ENCODE results near the gene GRB14.
"Not testable (repeated sequence)": the region's sequence is repeated elsewhere in the genome, so short reads cannot be mapped to it uniquely, and the experiment has no call there.

Gene GRB14

DNA sequence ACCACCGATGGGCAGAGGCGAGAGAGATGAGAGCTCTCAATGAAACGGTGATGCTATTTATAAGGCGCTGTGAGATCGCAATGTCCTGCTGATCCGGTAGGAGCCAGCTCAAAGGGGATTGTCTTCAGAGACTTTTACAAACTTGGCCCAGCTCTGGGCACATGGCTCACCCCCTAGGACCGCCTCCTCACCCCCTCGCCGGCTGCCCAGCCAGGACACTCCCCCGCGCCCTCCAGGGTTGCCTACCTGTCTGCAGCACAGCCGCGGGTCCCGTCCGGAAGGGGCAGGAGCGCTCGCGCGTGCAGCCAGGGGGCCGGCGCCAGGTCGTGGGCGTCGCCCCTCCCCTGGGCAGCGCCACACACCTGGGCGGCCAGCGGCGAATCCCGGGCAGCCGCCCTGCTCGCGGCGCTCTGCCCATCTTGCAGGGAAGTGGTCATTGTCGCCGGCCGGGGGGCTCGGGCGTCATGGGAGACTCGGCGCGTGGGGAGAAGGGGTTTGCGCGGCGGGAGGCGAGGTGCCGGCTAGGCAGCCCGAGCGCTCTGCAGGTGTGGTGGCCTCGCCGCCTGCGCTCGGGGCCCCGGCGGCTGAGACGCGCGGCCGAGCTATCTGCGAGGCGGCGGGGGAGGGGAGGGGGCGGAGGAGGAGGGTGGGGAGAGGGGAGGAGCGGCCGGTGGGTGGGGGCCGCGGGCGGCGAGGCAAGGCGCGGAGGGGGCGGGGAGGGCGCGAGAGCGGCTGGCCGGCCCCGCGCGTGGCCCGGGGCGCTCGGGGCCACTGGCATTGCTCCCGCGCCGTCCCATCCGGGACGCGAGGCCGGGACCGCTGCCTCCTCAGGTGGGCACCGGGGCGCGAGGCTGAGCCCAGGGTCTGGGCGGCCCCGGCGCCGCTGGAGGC is at the start of gene GRB14:
Gene GRB14, minus strand, starts transcription at position 610 of the 891 bp plus-strand sequence. Its CDS starts 173 bp downstream, at position 437.
- DNase-seq = no peak

- no peak for DNase-seq
Observed at GRCh38 chr2:164669291-164669690, 48.0 kb upstream of the GRB14 start.

DNA sequence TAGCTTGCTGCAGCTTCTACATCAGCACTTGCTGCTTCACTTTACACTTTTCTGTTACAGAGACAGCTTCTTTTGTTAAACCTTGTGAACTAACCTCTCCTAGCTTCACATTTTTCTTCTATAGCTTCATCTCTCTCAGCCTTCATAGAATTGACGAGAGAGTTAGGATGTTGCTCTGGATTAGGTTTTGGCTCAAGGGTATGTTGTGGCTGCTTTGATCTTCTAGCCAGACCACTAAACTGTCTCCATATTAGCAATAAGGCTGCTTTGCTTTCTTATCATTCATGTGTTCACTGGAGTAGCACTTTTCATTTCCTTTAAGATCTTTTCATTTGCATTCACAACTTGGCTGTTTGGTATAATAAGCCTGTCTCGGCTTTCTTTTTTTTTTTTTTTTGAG is 46.3 kb upstream of the GRB14 start:
- no peak for DNase-seq

- no peak for DNase-seq
Observed at GRCh38 chr2:164664070-164664469, 42.8 kb upstream of the GRB14 start.

- DNase-seq = no peak
Observed at GRCh38 chr2:164662868-164663631, 41.8 kb upstream of the GRB14 start.

DNA sequence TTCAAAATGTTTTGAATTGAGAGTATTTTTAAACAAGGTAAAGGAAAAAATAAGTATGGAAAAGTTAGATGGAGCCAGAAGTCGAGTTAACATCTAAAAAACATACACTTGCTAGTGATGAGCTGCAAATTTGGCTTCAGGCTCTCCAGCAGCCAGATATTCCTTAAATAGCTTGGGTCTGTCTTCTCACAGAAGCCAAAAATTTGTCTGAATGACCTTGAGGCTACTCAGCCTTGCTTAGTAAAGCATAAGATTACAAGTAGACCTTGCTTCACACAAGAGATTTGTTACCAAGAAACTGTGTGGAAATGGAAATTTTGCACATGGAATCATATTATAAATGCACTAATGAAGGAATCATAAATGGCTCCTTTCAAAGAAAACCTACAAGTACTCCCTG is 40.8 kb upstream of the GRB14 start:
- DNase-seq = no peak

GRCh38 chr2:164661349-164661748 is 40.1 kb upstream of the GRB14 start:
- DNase-seq = no peak

GRCh38 chr2:164657129-164657528 is 35.8 kb upstream of the GRB14 start:
- no peak for DNase-seq

- DNase-seq = no peak
Observed at GRCh38 chr2:164655750-164656149, 34.5 kb upstream of the GRB14 start.

DNA sequence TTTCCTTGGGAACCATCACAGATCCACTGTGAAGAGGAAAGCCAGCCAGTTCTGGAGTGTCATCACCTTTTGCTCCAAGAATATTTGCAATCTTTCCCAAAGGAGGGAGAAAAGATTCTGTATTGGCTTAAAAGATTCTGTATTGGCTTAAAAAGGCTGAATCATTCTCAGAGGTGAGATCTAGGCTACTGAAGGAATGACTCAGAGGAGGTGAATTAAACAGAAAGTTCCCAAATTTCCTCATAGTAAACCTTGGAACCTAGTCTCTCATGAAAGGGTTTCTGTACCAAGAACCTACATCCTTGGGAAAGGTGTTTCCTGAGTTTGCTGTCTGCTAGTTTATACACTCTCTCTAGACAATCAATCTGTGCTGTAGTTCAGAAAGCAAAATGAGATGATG is 34.1 kb upstream of the GRB14 start:
- no peak for DNase-seq

GRCh38 chr2:164651361-164651760 is 30.1 kb upstream of the GRB14 start:
- DNase-seq = no peak

- DNase-seq = no peak
Observed at GRCh38 chr2:164644036-164644700, 22.9 kb upstream of the GRB14 start.

- DNase-seq = no peak
Observed at GRCh38 chr2:164642946-164643555, 21.8 kb upstream of the GRB14 start.

DNA sequence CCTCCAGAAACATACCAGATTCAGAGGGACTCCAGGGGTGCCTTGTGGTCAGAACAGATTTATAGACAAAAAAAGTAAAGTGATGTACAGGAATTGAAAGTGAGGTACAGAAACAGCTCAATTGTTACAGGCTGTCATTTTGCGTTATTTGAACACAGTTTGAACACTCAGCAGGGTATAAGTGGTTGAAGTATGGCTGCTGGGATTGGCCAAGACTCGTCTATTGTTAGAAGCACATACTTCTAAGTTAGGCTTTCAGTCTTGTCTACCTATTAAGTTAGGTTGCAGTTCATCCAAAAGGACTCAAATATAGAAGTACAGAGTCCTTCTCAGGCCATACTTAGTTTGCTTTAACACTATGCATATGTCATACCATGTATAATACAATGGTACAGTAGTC is 21.0 kb upstream of the GRB14 start:
- no peak for DNase-seq

- not testable (repeated sequence) for DNase-seq
Observed at GRCh38 chr2:164628319-164628718, 7.0 kb upstream of the GRB14 start.

- no peak for DNase-seq
Observed at GRCh38 chr2:164625378-164625971, 4.2 kb upstream of the GRB14 start.

- no peak for DNase-seq
Observed at GRCh38 chr2:164624316-164624715, 3.0 kb upstream of the GRB14 start.

DNA sequence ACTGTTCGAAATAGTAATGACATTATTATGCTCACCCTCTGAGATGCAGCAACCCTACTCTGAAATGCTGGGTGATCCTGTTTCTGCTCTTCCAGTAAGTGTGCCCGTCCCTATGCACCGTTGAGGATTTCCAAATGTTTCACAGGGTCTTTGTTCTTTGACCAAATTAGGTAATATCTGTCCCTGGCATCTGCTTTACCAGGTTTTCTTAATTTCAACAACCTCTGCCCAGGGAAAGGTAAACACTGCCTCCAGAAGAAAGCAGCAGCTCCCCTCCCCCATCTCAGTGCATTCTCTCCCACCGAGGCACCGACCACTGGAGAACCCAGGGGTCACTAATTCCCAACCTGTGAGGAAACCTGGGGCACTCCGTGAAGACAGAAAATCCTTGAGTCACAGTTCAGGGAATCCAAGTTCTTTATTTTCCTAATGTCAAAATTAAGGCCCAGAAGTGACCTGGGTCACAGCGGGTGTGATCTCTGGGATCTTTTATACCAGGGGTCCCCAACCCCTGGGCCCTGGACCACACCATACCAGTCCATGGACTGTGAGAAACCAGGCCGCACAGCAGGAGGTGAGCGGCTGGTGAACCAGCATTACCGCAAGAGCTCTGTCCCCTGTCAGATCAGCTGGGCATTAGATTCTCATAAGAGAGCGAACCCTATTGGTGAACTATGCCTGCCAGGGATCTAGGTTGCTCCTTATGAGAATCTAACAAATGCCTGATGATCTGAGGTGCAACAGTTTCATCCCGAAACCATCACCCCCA is 1.2 kb upstream of the GRB14 start:
- DNase-seq = no peak

DNA sequence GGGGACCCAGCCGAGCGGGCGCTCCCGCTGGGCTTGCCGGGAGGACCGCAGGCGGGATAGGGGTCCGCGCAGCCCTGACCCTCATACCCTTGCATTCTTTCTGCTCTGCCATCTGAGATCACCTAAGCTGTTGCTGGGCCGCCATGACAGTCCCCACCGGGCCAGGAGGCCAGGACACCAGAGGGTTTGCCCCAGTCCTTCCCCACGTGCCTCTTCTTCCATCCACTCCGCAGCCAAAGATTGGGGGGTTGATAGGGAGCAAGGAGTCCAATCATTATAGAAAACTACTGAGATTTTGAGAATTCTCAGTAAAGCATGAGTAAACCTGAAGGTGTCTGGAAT is 453 bp upstream of the GRB14 start:
- DNase-seq = no peak

DNA sequence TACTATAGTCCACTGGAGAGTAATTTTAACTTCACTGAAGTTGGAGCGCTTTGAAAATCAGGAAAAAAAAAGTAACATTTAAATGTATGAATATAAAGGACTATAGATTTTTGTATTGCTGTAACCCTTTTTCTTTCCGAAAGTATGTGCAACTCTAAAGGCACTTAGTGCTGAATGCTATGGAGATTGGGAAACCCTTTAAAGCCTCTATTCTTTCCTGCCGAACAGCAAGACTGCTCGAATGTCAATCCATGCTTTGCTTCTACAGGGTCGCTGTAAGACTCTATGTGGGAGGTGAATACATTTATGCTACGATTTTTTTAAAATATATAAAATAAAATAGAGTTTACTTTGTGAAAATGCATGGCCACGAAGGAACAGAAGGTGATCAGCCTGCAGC is 825 bp downstream of the GRB14 start:
- DNase-seq = no peak

DNA sequence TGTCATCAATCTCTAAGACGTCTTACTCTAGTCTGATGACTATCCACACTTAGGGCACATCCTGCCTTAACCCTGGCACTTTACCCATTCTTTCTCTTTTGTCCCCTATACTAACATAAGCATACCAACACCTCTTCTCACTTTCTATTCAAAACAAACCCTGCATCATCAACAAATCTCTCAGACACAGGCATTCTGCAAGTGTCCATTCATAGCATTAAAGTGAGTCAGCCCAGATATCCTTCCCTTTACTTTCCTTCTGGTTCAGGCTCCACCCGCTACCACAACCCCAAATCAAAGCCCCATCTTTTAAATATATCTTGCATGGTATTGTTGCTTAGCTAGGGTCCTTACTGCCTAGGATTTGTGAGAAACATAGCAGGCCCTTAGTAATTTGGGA is 3.8 kb downstream of the GRB14 start:
- DNase-seq = no peak
